ENCODE results near the gene CYP27A1.

Gene CYP27A1

GRCh38 chr2:218781691-218782527 lies at the start of gene CYP27A1:
CYP27A1 (plus strand) TSS chr2:218782147; CDS start chr2:218782183, 36 bp downstream.
- no peak within 1 kb of the TSS for H3K4me3 ChIP-seq (ENCODE audit: low read depth, low read length)
- TF ChIP-seq CTCF (IDR thresholded peaks at IDR 0.05; ENCODE audit: borderline replicate concordance, insufficient read depth, low read depth, low read length) = no peak

GRCh38 chr2:218732761-218733158 lies 49.2 kb upstream of the CYP27A1 start:
- H3K4me3 ChIP-seq (ENCODE audit: low read depth, low read length) = no peak overlapping the region
- TF ChIP-seq CTCF (IDR thresholded peaks at IDR 0.05; ENCODE audit: borderline replicate concordance, insufficient read depth, low read depth, low read length) = no peak

- H3K4me3 ChIP-seq (ENCODE audit: low read depth, low read length) = no peak overlapping the region
- TF ChIP-seq CTCF (IDR thresholded peaks at IDR 0.05; ENCODE audit: borderline replicate concordance, insufficient read depth, low read depth, low read length) = no peak
Measured at GRCh38 chr2:218733171-218734021, 48.6 kb upstream of the CYP27A1 start.

- H3K4me3 ChIP-seq (ENCODE audit: low read depth, low read length) = no peak overlapping the region
- TF ChIP-seq CTCF (IDR thresholded peaks at IDR 0.05; ENCODE audit: borderline replicate concordance, insufficient read depth, low read depth, low read length) = no peak
Measured at GRCh38 chr2:218734190-218734975, 47.6 kb upstream of the CYP27A1 start.

GRCh38 chr2:218736531-218736930 lies 45.4 kb upstream of the CYP27A1 start:
- no peak overlapping the region for H3K4me3 ChIP-seq (ENCODE audit: low read depth, low read length)
- no peak for TF ChIP-seq CTCF (IDR thresholded peaks at IDR 0.05; ENCODE audit: borderline replicate concordance, insufficient read depth, low read depth, low read length)

- no peak overlapping the region for H3K4me3 ChIP-seq (ENCODE audit: low read depth, low read length)
Measured at GRCh38 chr2:218743068-218743467, 38.9 kb upstream of the CYP27A1 start.

More at GRCh38 chr2:218743068-218743467, 38.9 kb upstream of the CYP27A1 start:
- no peak for TF ChIP-seq CTCF (IDR thresholded peaks at IDR 0.05; ENCODE audit: borderline replicate concordance, insufficient read depth, low read depth, low read length)
